ENCODE results near the gene MOV10L1.

MOV10L1 gene

DNA sequence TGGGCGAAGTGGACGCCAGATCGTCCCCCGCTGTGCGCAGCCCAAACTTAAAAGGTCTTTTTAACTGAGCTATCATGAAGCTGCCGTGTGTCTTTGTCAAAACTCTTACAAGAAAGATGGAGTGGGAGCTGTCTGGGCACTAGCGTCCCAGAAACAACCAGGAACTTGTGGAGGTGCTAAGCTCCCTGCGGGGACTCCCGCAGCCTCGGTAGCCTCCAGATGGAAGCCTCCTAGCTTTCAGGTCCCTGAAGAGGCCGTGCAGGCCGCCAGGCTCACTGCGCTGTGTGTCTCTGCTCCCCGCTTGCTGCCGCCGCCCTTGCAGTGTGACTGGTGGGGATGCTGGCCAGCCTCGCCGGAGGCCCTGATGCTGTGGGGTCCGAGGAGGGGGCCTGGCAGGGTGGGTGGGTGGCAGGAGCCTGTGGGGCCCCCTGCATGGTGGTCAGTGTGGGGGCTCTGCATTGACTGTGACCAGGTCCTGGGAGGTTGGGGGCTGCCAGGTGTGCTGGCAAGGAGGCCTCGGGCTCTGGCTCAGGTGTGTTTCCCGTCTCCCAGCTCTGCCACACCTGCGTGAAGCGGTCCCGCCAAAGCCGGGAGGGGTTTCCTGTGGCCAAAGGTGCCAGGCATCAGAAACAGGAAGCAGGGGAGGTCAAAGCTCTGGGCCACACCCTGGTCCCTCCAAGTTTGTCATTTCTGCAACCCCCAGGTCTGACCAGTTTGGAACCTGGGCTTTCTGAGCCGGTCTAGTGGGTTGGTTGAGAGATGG is 97.1 kb downstream of the MOV10L1 start:
- no peak for DNase-seq

DNA sequence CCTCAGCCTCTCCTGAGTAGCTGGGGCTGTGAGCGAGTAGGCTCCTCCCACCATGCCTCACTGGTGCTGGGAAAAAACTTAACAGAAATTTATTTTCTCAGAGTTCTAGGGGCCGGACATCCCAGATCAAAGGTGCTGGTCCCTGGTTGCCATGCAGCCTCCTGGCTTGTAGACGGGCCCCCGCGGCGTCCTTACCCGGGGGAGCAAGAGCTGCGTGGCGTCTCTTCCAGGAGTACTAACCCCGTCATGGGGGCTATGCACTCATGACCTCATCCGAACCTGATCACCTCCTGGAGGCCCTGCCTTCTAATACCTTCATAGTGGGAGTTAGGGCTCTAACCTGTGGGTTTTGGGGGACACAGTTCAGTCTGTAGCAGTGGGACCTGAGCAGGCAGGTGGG is 98.5 kb downstream of the MOV10L1 start:
- DNase-seq, result no peak

DNA sequence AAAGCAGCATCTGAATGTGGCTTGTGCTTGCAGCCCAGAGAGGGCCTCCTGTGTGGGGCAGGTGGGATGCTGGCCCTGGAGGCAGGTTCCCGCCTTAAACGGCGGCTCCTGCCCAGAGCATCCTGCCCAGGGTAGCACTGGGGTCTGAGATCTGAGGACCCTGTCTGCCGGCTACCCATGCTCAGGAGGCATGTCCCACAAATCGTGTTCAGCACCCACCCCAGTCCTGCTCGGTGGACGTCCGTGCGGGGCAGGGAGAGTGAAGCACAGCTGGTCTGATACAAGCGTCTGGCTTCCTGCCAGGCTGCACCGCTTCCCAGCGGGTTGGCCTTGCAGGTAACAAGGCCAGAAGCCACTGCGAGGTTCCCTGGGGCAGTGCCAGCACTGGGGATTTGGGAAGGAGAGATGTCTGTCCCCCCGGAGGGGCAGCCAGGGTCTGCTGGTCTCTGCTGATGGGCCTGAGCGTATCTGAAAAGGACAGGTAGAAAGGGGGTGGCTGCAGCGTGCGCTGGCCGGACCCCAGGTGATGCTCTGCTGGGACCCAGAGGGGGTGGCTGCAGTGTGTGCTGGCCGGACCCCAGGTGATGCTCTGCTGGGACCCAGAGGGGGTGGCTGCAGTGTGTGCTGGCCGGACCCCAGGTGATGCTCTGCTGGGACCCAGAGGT is 99.5 kb downstream of the MOV10L1 start:
- DNase-seq, result no peak

DNA sequence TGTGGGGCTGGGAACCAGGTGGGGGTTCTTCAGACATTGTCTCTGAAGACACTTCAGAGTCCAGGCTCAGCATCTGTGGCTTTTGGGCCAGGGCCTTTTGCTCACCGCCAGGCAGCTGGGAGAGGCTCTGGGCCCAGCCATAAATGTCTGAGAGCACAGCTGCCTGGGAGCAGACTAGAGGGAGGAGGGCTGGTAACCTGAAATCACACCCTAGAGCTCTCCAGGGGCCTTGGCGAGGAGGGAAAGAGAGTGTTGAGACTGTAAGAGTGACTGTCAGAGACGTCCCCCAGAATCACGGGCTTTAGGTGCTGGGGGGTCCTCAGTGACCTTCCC is 100.0 kb downstream of the MOV10L1 start:
- no peak for DNase-seq

DNA sequence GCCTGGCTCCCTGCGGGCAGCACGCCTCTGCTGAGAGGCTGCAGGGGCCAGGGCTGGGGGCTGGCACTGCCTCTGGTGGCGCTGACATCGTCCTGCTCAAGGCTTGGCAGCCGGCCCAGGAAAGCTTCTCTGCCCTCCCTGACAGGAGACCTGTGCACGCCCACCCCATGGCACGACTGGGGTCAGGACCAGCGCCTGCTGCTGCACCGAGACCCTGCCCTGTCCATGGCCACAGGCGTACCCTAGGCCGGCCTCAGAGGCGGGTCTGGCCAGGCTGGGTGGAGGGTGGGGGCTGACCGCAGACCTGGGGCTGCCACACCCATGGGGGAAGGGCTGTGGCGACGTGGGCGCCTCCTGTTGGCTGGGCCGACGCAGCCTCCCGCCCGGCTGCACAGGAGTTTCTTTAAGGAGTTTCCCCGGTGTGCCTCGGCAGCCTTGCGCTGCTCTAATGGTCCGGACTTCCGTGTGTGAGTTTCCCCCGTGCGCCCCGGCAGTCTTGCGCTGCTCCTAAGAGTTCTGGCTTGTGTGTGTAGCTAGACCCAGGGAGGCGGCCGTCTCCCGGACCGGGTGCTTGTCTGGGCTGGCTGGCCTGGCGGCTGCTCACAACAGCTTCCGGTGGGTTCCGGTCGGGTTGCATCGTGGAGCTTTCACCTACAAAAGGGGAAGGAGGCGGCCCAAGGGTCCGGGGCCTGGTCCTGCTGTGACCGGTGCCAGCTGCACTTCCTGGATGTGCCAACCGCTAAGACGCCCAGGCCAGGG is 100.6 kb downstream of the MOV10L1 start:
- peak in 13 of 51 donors; percentile 9 to 63 (median 42) for DNase-seq

DNA sequence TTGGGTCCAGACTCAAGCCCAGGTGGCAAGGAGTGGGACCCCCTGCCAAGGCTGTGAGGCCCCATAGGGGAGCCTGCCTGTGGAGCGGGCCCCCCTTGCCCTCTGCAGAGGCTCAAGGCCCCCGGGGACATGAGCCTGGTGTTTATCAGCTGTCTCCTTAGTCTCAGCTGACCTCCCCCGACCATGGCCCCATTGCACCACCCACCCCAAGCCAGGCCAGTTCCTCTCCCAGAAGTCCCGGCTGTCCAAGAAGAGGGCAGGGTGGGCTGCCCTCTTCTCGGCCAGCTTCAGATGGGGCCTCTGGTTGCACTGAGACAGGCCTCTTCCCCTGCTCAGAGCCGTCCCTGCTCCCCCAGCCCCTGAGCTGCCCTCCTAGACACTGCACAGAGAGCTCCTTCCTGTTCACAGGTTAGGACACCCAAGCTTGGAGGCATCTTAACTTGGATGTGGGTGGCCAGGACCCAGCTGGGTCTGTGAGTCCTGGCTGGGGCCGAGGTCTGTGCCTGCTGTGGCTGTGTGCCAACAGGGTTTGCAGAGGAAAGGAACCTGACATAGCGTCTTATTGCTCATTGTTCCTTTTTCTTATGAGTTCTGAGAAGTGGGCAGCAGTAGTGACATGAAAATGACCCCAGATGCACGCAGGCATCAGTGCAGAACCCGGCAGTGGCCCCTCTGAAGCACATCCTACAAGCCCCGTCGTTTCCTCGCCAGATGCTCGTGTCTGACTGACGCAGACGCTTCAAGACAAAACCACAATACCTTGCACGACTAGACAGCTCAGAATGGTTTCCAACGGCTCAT is 101.3 kb downstream of the MOV10L1 start:
- DNase-seq, result peak in 4 of 51 donors; percentile 16 to 38 (median 26)

DNA sequence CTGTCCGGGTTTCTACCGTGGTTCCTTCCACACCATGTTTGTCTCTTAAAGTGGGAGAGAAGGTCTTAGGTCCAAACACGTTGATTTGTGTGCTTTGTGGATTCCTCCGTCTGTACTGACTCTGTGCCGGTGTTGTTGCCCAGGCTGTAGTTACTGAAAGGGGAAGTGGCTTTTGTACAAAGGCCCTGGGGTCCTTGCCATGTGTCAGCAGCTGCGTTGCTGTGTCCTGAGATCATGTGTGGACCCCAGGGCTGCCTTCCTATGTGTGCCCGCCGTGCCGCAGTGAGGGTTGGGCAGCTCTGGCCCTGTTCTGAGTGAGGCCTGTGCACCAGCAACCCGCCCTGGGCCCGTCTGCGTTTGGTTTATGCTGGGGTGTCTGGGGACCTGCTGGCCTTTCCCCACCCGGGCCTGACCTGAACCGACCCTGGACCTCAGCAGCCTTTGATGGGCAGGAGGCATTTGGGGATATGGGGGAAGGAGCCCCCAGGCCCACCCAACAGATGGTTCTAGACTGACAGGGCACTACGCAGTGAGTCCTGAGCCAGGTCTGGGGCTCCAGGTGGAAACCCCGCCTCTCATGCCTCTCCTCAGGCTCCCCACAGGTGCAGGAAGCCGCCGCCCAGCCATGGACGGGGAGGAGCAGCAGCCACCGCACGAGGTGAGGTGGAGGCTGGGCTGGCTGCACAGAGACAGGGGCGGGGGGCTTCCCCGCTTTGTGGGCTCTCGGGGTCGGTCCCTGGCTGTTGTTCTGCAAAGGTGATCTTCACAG is 102.8 kb downstream of the MOV10L1 start:
- DNase-seq, result no peak

DNA sequence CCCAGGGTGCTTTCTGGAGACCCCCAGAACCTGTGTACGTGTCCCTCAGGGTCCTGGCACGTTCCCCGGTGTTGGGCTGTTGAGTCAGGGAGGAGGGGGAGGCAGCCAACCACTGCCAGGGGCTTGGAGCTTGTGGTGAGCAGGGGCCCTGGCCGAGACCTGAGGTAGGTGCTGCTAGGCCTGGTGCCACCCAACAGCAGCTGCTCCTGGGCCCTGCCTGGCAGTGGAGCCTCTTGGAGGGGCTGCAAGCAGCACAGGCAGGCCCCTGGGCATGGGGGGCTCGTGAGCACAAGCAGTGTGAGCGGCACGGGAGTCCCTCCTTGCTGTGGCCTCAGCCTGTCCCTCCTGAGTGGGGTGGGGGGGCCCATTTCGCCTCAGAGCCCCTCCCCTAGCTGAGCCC is 103.8 kb downstream of the MOV10L1 start:
- no peak for DNase-seq

DNA sequence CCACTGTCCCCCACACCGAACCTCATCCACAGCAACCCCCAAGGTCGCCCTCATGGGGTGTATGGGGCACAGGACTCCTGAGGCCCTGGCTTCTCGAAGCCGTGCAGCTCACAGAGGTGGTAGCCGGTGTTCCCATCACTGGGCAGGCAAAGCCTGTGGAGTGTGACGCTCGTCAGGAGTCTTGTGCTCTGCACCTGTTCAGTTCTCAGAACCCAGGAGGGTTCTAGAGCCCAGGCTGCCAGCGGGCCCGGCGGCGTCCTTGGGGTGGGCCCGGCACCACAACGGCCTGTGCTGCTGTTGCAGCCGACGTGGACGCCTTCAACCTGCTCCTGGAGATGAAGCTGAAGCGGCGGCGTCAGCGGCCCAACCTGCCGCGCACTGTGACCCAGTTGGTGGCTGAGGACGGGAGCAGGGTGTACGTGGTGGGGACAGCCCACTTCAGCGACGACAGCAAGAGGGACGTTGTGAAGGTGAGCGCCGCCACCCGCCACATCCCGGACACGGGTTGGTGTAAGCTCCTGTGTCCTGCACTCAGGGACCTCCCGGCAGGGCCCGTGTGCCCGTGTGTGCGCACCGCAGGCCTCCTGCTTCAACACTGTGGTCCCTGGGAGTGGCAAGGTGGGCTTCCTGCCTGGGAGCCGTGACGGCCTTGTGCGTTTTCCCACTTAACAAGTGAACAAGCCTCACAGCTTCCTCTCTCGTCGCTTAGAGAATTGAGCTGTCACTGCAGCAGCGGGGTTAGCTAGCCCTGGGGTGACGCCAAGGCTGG is 104.4 kb downstream of the MOV10L1 start:
- DNase-seq, result no peak

DNA sequence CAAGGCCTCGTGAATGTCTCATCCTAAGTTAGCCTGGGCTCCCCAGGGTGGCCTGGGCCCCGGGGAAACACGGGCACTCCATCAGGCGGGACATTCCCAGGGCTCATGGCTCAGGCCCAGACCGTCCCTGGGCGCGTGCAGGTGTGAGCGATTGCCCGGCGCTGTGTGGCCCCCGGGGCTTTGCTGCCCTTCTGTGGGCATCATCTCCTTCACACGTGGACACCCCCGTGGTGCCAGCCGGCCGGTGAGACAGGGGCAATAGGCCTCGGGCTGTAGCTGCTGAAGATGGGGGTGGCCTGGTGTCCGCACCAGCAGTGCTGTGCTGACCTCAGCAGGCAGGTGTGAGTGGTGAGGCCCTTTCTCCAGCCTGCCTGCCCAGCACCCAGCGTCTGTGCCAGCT is 106.5 kb downstream of the MOV10L1 start:
- DNase-seq, result no peak

DNA sequence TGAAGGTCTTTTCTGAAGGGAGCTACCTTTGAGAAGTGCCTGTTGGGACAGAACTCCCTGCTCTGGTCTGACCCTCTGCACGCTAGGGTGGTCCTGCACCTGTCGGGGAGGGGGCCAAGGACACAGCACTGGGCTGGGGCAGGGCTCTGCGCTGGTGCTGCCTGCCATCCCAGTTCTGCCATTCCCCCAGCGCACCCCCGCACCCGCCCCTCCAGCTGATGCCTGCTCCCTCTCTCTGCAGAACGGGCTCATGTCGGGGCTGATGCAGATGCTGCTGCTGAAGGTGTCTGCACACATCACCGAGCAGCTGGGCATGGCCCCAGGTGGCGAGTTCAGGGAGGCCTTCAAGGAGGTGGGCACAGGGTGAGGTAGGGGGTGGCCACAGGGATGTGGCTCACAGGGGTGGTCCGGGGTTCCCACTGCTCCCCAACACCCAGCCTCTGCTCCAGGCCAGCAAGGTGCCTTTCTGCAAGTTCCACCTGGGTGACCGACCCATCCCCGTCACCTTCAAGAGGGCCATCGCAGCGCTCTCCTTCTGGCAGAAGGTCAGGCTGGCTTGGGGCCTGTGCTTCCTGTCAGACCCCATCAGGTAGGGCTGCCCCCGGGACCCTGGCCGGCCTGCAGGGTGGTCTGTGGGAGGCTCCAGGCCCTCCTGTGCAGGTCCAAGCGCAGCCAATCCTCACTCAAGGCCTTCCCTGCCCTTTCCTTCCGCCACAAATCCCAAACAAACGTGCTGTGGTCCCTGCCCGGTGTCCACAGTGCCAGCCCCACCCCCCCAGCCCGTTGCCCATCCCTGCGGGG is 107.4 kb downstream of the MOV10L1 start:
- DNase-seq, result no peak

DNA sequence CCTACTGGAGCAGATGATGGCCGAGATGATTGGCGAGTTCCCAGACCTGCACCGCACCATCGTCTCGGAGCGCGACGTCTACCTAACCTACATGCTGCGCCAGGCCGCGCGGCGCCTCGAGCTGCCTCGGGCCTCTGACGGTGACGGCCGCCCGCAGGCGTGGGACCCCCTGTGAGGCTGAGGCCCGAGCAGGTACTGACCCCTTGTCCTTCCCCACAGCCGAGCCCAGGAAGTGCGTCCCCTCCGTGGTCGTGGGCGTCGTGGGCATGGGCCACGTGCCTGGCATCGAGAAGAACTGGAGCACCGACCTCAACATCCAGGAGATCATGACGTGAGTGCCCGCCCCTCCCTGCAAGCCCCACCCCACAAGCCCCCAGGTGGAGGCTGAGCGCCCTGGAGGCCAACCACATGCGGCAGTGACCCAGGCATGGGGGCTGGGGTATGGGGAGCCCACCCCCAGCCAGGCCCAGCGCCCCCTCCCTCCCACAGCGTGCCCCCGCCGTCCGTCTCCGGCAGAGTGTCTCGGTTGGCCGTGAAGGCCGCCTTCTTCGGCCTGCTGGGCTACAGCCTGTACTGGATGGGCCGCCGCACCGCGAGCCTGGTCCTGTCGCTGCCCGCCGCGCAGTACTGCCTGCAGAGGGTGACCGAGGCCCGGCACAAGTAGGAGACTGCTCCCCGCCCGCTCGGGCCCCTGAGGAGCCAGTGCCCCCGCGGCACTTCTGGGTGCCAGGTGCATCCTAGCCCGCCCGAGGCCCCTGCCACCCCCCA is 108.2 kb downstream of the MOV10L1 start:
- no peak for DNase-seq

DNA sequence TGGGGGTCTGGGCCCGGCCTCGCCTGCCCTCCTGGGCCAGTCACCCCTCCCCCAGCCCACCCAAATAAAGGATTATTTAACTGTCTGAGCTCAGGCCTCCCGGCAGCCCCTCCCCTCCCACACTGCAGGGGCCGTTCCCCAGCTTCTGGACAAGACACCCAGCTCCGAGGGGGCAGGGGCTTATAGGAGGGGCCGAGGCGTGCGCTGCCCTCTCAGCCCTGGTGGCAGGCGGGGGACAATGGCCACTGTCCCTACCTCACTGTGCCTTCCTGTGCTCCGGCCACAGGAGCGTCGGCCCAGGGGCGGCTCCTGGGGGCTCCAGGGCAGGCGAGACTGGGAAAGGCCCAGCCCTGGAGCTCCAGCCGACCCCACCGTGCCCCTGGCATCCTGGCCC is 108.8 kb downstream of the MOV10L1 start:
- DNase-seq, result no peak

DNA sequence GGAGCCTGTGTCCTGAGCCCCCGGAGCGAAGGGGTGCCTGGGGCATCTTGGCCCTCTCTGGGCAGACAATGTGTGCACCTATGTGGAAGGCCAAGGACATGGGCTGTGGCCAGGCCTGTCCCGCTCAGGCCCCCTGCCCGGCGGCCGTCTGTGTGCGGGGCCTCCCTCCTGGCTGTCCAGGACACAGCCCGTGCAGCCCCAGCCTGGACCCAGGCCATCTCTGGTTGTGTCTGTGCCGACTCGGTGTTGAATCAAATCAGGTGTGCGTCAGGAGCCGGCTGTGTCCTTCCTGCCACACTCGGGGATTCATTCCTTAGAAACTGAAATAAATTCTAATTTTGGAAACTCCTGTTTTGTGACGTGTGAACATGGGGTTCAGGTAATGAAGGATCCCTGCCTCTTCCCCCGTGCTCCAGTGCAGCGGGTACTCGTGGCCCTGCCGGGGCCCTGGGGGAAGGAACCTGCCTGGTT is 109.5 kb downstream of the MOV10L1 start:
- DNase-seq, result no peak

DNA sequence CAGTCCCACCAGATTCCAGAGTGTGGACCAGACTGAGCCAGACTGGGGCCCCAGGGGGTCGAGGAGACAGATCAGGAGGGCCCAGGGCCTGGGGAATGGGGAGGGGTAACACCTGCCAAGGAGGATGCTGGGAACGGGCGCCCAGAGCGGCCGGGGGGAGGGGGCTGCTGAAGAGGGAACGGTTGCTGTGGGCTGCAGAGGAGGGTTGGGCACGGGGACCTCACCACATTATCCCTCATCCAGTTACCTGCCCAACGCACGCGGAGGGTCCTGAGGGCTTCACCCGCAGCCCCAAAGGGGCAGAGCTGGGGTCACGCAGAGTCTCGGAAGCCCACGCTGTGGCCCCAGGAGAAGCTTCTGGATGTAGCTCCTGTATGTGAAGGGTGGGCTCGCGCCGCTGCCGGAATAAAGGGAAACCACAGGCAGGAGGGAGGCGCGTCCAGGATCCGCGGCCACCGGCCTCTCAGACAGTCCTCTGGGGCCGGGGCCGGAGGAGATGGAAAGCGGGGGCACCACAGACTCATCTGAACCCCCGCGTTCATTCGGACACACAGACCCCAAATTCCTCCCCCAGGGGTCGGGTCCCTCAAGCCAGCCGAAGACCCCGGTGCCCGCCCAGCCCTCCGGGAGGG is 110.1 kb downstream of the MOV10L1 start:
- no peak for DNase-seq

DNA sequence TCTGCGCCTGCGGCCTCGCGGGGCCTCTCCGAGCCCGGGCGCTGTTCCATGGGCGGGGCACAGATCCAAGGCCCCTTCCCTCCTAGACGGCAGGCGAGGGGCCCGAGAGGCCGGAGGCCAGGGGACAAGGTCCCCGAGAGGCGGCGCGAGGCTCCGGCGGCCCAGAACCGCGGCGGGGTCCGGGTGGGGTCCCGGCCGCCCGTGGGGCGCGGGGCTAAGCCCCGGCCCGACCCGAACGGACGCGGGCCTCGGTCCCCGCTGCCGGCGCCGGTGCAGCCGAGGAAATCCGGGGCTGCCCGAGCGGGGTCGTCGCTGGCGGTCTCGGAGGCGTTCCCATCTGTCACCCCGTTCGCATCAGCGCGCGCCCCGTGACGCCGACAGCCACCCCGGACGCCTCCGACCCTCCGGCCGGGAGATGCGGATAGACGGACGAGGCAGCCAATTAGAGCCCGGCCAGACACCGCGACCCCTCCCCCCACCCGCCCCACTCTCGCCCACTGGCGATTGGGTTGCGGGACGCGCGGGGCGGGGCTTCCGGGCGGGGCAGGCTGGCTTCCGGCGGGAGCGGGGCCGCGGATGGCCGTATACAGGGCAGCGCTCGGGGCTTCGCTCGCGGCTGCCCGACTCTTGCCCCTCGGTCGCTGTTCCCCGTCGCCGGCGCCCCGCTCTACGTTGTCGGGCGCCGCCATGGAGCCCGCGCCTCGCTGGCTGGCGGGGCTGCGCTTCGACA is 110.8 kb downstream of the MOV10L1 start, which contains the start of gene SELENOO:
TSS of gene SELENOO (plus strand) at position 551 of the 730 bp plus-strand sequence. CDS start at position 577, 26 bp downstream.
- peak; percentile 34 to 98 (median 90) for DNase-seq

Data from hypothalamus (tissue), 51 donors.